ENCODE measurements around the gene TCERG1L. TPM values are rescaled to one million over a fixed set of nuclear protein-coding genes. Genes with fewer than 3 reads are reported as not detected.
"Not testable (repeated sequence)": the region's sequence is repeated elsewhere in the genome, so short reads cannot be mapped to it uniquely, and the experiment has no call there.

TCERG1L gene
- polyA plus RNA-seq, 3 donors: not detected

DNA sequence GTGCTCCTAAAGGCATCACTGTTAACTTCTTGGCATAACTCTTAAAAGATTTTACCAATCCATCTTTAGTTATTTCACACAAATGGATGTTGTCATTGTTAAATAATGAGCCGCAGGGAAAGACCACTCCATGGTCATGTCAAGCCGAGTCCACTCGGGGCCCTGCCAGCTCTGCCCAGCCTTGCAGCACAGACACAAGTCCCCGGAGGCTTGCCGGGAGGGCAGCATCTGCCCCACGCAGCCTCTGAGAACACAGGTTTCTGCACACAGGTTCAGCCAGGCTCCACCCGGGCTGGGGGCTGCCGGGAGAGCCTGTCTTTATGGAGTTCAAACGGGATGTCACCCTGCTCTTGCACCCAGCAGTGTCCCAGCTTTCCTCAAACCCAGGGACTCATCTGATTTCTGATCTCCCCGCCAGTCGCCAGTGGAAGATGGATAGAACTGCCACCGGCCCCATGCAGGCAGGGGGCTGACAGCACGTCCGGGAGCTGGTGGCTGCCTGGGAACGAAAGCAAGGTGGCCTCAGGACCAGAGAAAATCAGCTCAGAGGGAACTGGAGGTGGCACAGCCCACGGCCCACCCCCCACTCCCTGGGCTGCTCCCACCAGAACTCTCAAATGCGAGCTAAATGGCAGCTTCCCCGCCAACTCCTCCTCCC, 156.2 kb downstream of the TCERG1L start:
- intact Hi-C loops (cut with micrococcal nuclease): no loop called here
- H3K4me1 ChIP-seq (ENCODE audit: control insufficient read depth in 1 of 2, insufficient read depth in 2 of 2, low read length in 2 of 2): no peaks in the 10 kb centered on the region
- DNase-seq: no peak
- H2AFZ ChIP-seq (ENCODE audit: insufficient read depth, low read depth, low read length, poor library complexity, severe bottlenecking): no peak overlapping the region
- H3K27me3 ChIP-seq (ENCODE audit: control insufficient read depth in 2 of 2, insufficient read depth in 2 of 2, low read length in 2 of 2): no peaks in the 10 kb centered on the region
- Mint-ChIP-seq H3K36me3 (no peaks in the 10 kb centered on the region), H3K9me3 (peaks cover 11 to 33% (median 23%) of the 10 kb centered on the region in 7 donors), H3K27me3 (ENCODE audit: low read depth in 3 of 3) (peaks cover 2 to 3% (median 2%) of the 10 kb centered on the region in 3 donors), H3K4me1 (no peaks in the 10 kb centered on the region), H3K4me3 (no peak overlapping the region), H3K27ac (no peak overlapping the region)
- H3K9me3 ChIP-seq (replicated peaks in 1 of 2; ENCODE audit: control insufficient read depth in 1 of 2, insufficient read depth in 1 of 2, low read length in 2 of 2): peaks cover 0 to 25% of the 10 kb centered on the region in 2 donors
- H3K27ac ChIP-seq (ENCODE audit: low read depth in 1 of 2, low read length in 2 of 2): no peak overlapping the region
- WGBS (ENCODE audit: insufficient coverage): 63% methylated on average over 18 of the region's 18 CpGs
- TF ChIP-seq, protein P1, sequence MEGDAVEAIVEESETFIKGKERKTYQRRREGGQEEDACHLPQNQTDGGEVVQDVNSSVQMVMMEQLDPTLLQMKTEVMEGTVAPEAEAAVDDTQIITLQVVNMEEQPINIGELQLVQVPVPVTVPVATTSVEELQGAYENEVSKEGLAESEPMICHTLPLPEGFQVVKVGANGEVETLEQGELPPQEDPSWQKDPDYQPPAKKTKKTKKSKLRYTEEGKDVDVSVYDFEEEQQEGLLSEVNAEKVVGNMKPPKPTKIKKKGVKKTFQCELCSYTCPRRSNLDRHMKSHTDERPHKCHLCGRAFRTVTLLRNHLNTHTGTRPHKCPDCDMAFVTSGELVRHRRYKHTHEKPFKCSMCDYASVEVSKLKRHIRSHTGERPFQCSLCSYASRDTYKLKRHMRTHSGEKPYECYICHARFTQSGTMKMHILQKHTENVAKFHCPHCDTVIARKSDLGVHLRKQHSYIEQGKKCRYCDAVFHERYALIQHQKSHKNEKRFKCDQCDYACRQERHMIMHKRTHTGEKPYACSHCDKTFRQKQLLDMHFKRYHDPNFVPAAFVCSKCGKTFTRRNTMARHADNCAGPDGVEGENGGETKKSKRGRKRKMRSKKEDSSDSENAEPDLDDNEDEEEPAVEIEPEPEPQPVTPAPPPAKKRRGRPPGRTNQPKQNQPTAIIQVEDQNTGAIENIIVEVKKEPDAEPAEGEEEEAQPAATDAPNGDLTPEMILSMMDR (IDR thresholded peaks at IDR 0.05): no peak
- H3K4me2 ChIP-seq (replicated peaks; ENCODE audit: extremely low read depth, low read length, poor library complexity, severe bottlenecking): no peak overlapping the region
- H3K4me3 ChIP-seq (replicated peaks in 1 of 3; ENCODE audit: low read depth in 2 of 3, low read length in 3 of 3): no peak overlapping the region
- no peak overlapping the region for H3K9ac ChIP-seq (ENCODE audit: insufficient read depth, low read length, poor library complexity, severe bottlenecking)
- no peaks in the 10 kb centered on the region for H3K36me3 ChIP-seq (replicated peaks in 1 of 2; ENCODE audit: control insufficient read depth in 1 of 2, insufficient read depth in 2 of 2, low read length in 2 of 2)
- no peaks in the 10 kb centered on the region for H4K20me1 ChIP-seq (ENCODE audit: insufficient read depth, low read length)
- H3K79me2 ChIP-seq (ENCODE audit: insufficient read depth, low read length): no peaks in the 10 kb centered on the region

DNA sequence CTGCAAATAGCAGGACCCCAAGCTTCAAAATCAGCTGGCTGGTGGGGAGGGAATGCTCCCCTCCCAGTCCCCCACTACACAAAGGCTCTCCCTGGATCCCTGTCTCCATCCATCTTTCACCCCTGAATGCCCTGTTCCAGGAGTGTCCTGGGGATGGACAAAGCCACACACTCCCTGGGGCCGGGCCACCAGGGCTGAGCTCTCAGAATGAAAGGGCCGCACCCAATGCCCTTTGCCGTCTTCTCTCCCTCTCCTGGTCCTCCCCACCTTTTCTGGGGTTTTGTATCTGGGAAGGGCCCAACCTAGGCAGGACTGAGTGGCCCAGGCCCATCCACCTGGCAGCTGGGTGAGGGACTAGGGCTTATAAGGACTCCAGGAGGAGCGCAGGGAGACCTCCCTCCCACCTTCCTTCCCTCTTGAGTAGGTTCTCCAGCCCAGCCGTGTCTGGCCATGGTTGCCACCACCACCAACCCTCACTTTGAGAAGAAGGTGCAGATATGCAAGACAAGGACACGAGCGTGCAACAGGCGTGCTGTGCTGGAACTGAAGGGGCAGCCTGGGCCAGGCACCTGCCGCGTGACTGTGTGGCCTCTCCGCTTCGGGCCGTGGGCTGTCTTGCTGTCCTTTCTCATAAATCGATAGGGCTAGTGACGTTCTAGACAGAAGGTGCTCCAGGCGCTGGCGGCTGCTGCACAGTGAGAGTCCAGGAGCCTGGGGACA, 157.1 kb downstream of the TCERG1L start:
- H3K9ac ChIP-seq (ENCODE audit: insufficient read depth, low read length, poor library complexity, severe bottlenecking): no peak overlapping the region
- H4K20me1 ChIP-seq (ENCODE audit: insufficient read depth, low read length): no peaks in the 10 kb centered on the region
- H3K79me2 ChIP-seq (ENCODE audit: insufficient read depth, low read length): no peaks in the 10 kb centered on the region
- DNase-seq: no peak
- Mint-ChIP-seq H3K4me3 (no peak overlapping the region), H3K4me1 (no peaks in the 10 kb centered on the region), H3K27ac (no peak overlapping the region), H3K9me3 (peaks cover 11 to 37% (median 25%) of the 10 kb centered on the region in 7 donors), H3K36me3 (no peaks in the 10 kb centered on the region), H3K27me3 (ENCODE audit: low read depth in 3 of 3) (peaks cover 0 to 2% (median 2%) of the 10 kb centered on the region in 3 donors)
- WGBS (ENCODE audit: insufficient coverage): 90% methylated on average over 15 of the region's 17 CpGs
- H3K4me1 ChIP-seq (ENCODE audit: control insufficient read depth in 1 of 2, insufficient read depth in 2 of 2, low read length in 2 of 2): no peaks in the 10 kb centered on the region
- H3K27ac ChIP-seq (ENCODE audit: low read depth in 1 of 2, low read length in 2 of 2): no peak overlapping the region
- H3K4me3 ChIP-seq (replicated peaks in 1 of 3; ENCODE audit: low read depth in 2 of 3, low read length in 3 of 3): no peak overlapping the region
- TF ChIP-seq, protein P1 (IDR thresholded peaks at IDR 0.05): no peak
- peaks cover 0 to 34% of the 10 kb centered on the region in 2 donors for H3K9me3 ChIP-seq (replicated peaks in 1 of 2; ENCODE audit: control insufficient read depth in 1 of 2, insufficient read depth in 1 of 2, low read length in 2 of 2)
- H3K4me2 ChIP-seq (replicated peaks; ENCODE audit: extremely low read depth, low read length, poor library complexity, severe bottlenecking): no peak overlapping the region
- intact Hi-C loops (cut with micrococcal nuclease): no loop called here
- H2AFZ ChIP-seq (ENCODE audit: insufficient read depth, low read depth, low read length, poor library complexity, severe bottlenecking): no peak overlapping the region
- H3K27me3 ChIP-seq (ENCODE audit: control insufficient read depth in 2 of 2, insufficient read depth in 2 of 2, low read length in 2 of 2): no peaks in the 10 kb centered on the region
- no peaks in the 10 kb centered on the region for H3K36me3 ChIP-seq (replicated peaks in 1 of 2; ENCODE audit: control insufficient read depth in 1 of 2, insufficient read depth in 2 of 2, low read length in 2 of 2)

DNA sequence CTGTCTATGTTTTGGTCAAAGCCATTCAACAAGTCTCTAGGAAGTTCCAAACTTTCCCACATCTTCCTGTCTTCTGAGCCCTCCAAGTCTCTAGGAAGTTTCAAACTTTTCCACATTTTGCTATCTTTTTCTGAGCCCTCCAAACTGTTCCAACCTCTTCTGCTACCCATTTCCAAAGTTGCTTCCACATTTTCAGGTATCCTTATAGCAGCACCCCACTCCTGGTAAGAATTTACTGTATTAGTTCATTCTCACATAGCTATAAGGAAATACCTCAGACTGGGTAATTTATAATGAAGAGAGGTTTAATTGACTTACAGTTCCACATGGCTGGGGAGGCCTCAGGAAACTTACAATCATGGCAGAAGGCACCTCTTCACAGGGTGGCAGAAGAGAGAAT, 159.1 kb downstream of the TCERG1L start:
- H3K4me1 Mint-ChIP-seq; H3K4me1 ChIP-seq (ENCODE audit: control insufficient read depth in 1 of 2, insufficient read depth in 2 of 2, low read length in 2 of 2); H3K4me2 ChIP-seq (replicated peaks; ENCODE audit: extremely low read depth, low read length, poor library complexity, severe bottlenecking); H3K27ac Mint-ChIP-seq; intact Hi-C loops (cut with micrococcal nuclease); H3K27me3 Mint-ChIP-seq (ENCODE audit: low read depth in 3 of 3); DNase-seq; H3K9ac ChIP-seq (ENCODE audit: insufficient read depth, low read length, poor library complexity, severe bottlenecking); H2AFZ ChIP-seq (ENCODE audit: insufficient read depth, low read depth, low read length, poor library complexity, severe bottlenecking); H3K4me3 Mint-ChIP-seq; H3K27ac ChIP-seq (ENCODE audit: low read depth in 1 of 2, low read length in 2 of 2); H3K36me3 Mint-ChIP-seq; H4K20me1 ChIP-seq (ENCODE audit: insufficient read depth, low read length); H3K36me3 ChIP-seq (replicated peaks in 1 of 2; ENCODE audit: control insufficient read depth in 1 of 2, insufficient read depth in 2 of 2, low read length in 2 of 2); H3K4me3 ChIP-seq (replicated peaks in 1 of 3; ENCODE audit: low read depth in 2 of 3, low read length in 3 of 3); H3K79me2 ChIP-seq (ENCODE audit: insufficient read depth, low read length); H3K27me3 ChIP-seq (ENCODE audit: control insufficient read depth in 2 of 2, insufficient read depth in 2 of 2, low read length in 2 of 2): not testable (repeated sequence)
- H3K9me3 ChIP-seq (replicated peaks in 1 of 2; ENCODE audit: control insufficient read depth in 1 of 2, insufficient read depth in 1 of 2, low read length in 2 of 2): peaks cover 0 to 46% of the 10 kb centered on the region in 2 donors
- H3K9me3 Mint-ChIP-seq: peaks cover 15 to 40% (median 26%) of the 10 kb centered on the region in 7 donors
